K562 (cell line): ENCODE measurements around the gene HPS3.

ENCODE experiments used
- ARID2 ChIP-seq: fragments of 450-650 bp; IDR thresholded peaks from 2 replicates; pipeline ENCODE4 v1.6.1; 2017; ENCODE audit warnings: antibody characterized with exemption, mild to moderate bottlenecking
- BACH1 ChIP-seq: fragments of 200-800 bp; sonication (Bioruptor generic); IDR thresholded peaks from 2 replicates; pipeline ENCODE4 v1.6.1; 2016; ENCODE audit warnings: missing genetic modification characterization, missing compliant biosample characterization
- CC2D1A ChIP-seq: fragments of 450-650 bp; IDR thresholded peaks from 2 replicates; pipeline ENCODE4 v1.6.1; 2017; ENCODE audit warnings: mild to moderate bottlenecking
- CTCF ChIP-seq, 3 experiments: IDR thresholded peaks in 2 of 3; conservative IDR thresholded peaks in 1 of 3; 2 replicates each; pipeline ENCODE4 v1.5.1; 2011 to 2012; ENCODE audit warnings: low read length in 3 of 3, mild to moderate bottlenecking in 3 of 3, control low read depth in 2 of 3, improper control_type of control experiment in 1 of 3, inconsistent platforms in 1 of 3, low read depth in 1 of 3, mixed read lengths in 1 of 3, moderate library complexity in 1 of 3; ENCODE audit not compliant: insufficient read depth in 2 of 3
- FOS ChIP-seq: IDR thresholded peaks from 3 replicates; pipeline ENCODE4 v1.6.1; 2011; ENCODE audit not compliant: insufficient read length; ENCODE audit errors: extremely low read depth
- KAT7 ChIP-seq: sonication (generic); formaldehyde crosslinking; IDR thresholded peaks from 2 replicates; pipeline ENCODE4 v1.8.0; 2022; ENCODE audit warnings: missing genetic modification reagents, mild to moderate bottlenecking, borderline replicate concordance
- PHF8 ChIP-seq: fragments of 200-600 bp; sonication (generic); IDR thresholded peaks from 2 replicates; pipeline ENCODE4 v1.6.1; 2012; ENCODE audit warnings: mixed run types, mild to moderate bottlenecking, inconsistent platforms, low read length, moderate library complexity, borderline replicate concordance
- RFX7 ChIP-seq: fragments of 250-450 bp; sonication (Bioruptor Pico); IDR thresholded peaks from 2 replicates; pipeline ENCODE4 v1.5.1; 2021; ENCODE audit warnings: mild to moderate bottlenecking
- ZKSCAN8 ChIP-seq: fragments of 200-800 bp; sonication (Bioruptor generic); IDR thresholded peaks from 2 replicates; pipeline ENCODE4 v1.6.1; 2016; ENCODE audit warnings: missing genetic modification characterization, missing compliant biosample characterization
- ZNF431 ChIP-seq: sonication (generic); formaldehyde crosslinking; IDR thresholded peaks from 2 replicates; pipeline ENCODE4 v1.8.0; 2022; ENCODE audit warnings: mild to moderate bottlenecking, missing genetic modification reagents
- ZNF586 ChIP-seq: fragments of 450-650 bp; formaldehyde crosslinking; conservative IDR thresholded peaks from 2 replicates; pipeline ENCODE4 v1.4.0; 2020; ENCODE audit warnings: mild to moderate bottlenecking, moderate library complexity
- TF ChIP-seq, protein P1 (sequence below), 3 experiments: fragments of 200-800 bp in 1 of 3; sonication (Bioruptor generic) in 1 of 3; sonication (generic) in 1 of 3; formaldehyde crosslinking in 1 of 3; IDR thresholded peaks; 2 replicates each; pipeline versions ENCODE4 v1.6.1 to v1.8.0; 2016 to 2022; ENCODE audit warnings: mild to moderate bottlenecking in 2 of 3, missing compliant biosample characterization in 2 of 3, missing genetic modification characterization in 2 of 3, missing genetic modification reagents in 1 of 3

GRCh38 chr3:149101641-149102040 lies 27.8 kb upstream of the HPS3 start:
- TF ChIP-seq RFX7: no peak
- TF ChIP-seq, protein P1, sequence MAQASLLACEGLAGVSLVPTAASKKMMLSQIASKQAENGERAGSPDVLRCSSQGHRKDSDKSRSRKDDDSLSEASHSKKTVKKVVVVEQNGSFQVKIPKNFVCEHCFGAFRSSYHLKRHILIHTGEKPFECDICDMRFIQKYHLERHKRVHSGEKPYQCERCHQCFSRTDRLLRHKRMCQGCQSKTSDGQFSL (CRISPR knock-in tag; IDR thresholded peaks at IDR 0.05): no peak
- TF ChIP-seq, protein P1 (tag; IDR thresholded peaks at IDR 0.05): no peak
- no peak for TF ChIP-seq ZKSCAN8 (CRISPR knock-in tag)
- no peak for TF ChIP-seq ZNF586 (CRISPR knock-in tag)
- no peak for TF ChIP-seq BACH1
- no peak for TF ChIP-seq ARID2
- no peak for TF ChIP-seq CTCF (IDR thresholded peaks at IDR 0.05 in 2 of 3, conservative IDR thresholded peaks at IDR 0.05 in 1 of 3; ENCODE audit: insufficient read depth in 2 of 3, low read depth in 1 of 3, low read length in 3 of 3)
- TF ChIP-seq CC2D1A: no peak
- TF ChIP-seq FOS: no peak
- no peak for TF ChIP-seq PHF8
- no peak for TF ChIP-seq KAT7 (CRISPR knock-in tag)
- TF ChIP-seq ZNF431 (CRISPR knock-in tag): no peak
